Kidney (tissue), 14 donors: ENCODE results near the gene PLEKHA6. TPM values are rescaled to one million over a fixed set of nuclear protein-coding genes. Genes with fewer than 3 reads are reported as not detected.

ENCODE experiments used
- DNase-seq, 5 donors: peaks; one replicate each; pipeline ENCODE4 v3.0.0-alpha.2; 2013 to 2020
- FAIRE-seq: peaks from 2 replicates; lab custom pipeline; 2012; peaks lifted over from hg19 to GRCh38; lab: Jason Lieb, UNC
- H3K27ac ChIP-seq, 2 donors: one replicate each; pipeline ENCODE4 v1.7.0; 2013; ENCODE audit warnings: low read depth in 2 of 2, low read length in 2 of 2, inconsistent platforms in 1 of 2
- H3K27me3 ChIP-seq: one replicate; pipeline ENCODE4 v1.7.1; 2013; ENCODE audit warnings: low read length, inconsistent platforms; ENCODE audit not compliant: control insufficient read depth, insufficient read depth
- H3K36me3 ChIP-seq, 3 donors: one replicate each; pipeline versions ENCODE4 v1.7.0 to v1.7.1; 2013; ENCODE audit warnings: low read length in 3 of 3, control low read depth in 1 of 3, inconsistent platforms in 1 of 3; ENCODE audit not compliant: insufficient read depth in 3 of 3, control insufficient read depth in 2 of 3
- H3K4me1 ChIP-seq, 3 donors: one replicate each; pipeline versions ENCODE4 v1.7.0 to v1.7.1; 2013; ENCODE audit warnings: low read length in 3 of 3, inconsistent platforms in 1 of 3, low read depth in 1 of 3; ENCODE audit not compliant: control insufficient read depth in 2 of 3, insufficient read depth in 2 of 3
- H3K4me3 ChIP-seq, 3 donors: one replicate each; pipeline versions ENCODE4 v1.7.0 to v1.8.1; 2013; ENCODE audit warnings: low read length in 3 of 3, control low read depth in 1 of 3, inconsistent platforms in 1 of 3
- H3K9ac ChIP-seq, 3 donors: one replicate each; pipeline versions ENCODE4 v1.7.0 to v1.7.1; 2013; ENCODE audit warnings: low read length in 3 of 3, control low read depth in 1 of 3, inconsistent platforms in 1 of 3
- H3K9me3 ChIP-seq, 3 donors: one replicate each; pipeline versions ENCODE4 v1.7.0 to v1.7.1; 2013; ENCODE audit warnings: low read length in 3 of 3, control low read depth in 1 of 3, inconsistent platforms in 1 of 3; ENCODE audit not compliant: control insufficient read depth in 2 of 3, insufficient read depth in 1 of 3
- CTCF ChIP-seq: IDR thresholded peaks from 3 replicates; pipeline ENCODE4 v1.5.1; 2012; ENCODE audit warnings: mild to moderate bottlenecking, moderate library complexity, borderline replicate concordance; ENCODE audit not compliant: insufficient read depth; ENCODE audit errors: extremely low read depth
- intact Hi-C: fragments of 100-400 bp; cut with DNase I; formaldehyde crosslinking; loops from one replicate; pipeline ENCODE4 v1.11.1; 2022
- polyA plus RNA-seq: library from polyadenylated mRNA; stranded (reverse); fragments of 350-450 nt; fragmentation: Illumina TruSeq; extraction: RNeasy Lipid Tissue Mini Kit (QIAGEN cat#74804); gene quantifications from one replicate; pipeline ENCODE4 v1.2.3, GENCODE V29; 2014; ENCODE audit warnings: low read depth, low replicate concordance; ENCODE audit not compliant: insufficient read depth
- total RNA-seq: library from RNA; stranded (reverse); fragmentation: NEBNext Ultra II Directional; extraction: Animal tissue kit (Norgen Biotek cat#: 25700); gene quantifications from one replicate; pipeline ENCODE4 v1.2.1, GENCODE V29; 2021
- donor health status: control.
- donor health status: control.
- donor health status: control.
- donor health status: control.
- donor health status: control.
- donor health status: DM: yes; HTN: yes; CAD: no.
- donor health status: Normal renal cell carcinoma (clear cell type).

The PLEKHA6 gene
- total and polyA plus RNA-seq, 2 donors from 2014 or later = 17.5 to 65.1 TPM

- Histone ChIP-seq H3K36me3 (no peaks in the 10 kb centered on the region), H3K4me3 (no peak overlapping the region)
These were observed 182.6 kb downstream of the PLEKHA6 start for GRCh38 chr1:204177133-204177532.

GRCh38 chr1:204176049-204176448 lies 183.7 kb downstream of the PLEKHA6 start:
- H3K27ac ChIP-seq = no peak overlapping the region
- no peak for FAIRE-seq
- no peaks in the 10 kb centered on the region for H3K27me3 ChIP-seq
- H3K9ac ChIP-seq = no peak overlapping the region
- no peaks in the 10 kb centered on the region for H3K36me3 ChIP-seq
- H3K4me1 ChIP-seq = no peaks in the 10 kb centered on the region
- H3K4me3 ChIP-seq = no peak overlapping the region
- intact Hi-C loops = no loop called here
- DNase-seq = no peak
- TF ChIP-seq CTCF = no peak
- H3K9me3 ChIP-seq = no peaks in the 10 kb centered on the region

More at GRCh38 chr1:204177133-204177532, 182.6 kb downstream of the PLEKHA6 start:
- H3K9ac ChIP-seq = no peak overlapping the region
- no peak overlapping the region for H3K27ac ChIP-seq
- intact Hi-C loops = no loop called here
- H3K4me1 ChIP-seq = no peaks in the 10 kb centered on the region
- TF ChIP-seq CTCF = no peak
- DNase-seq (no peak), FAIRE-seq (no peak)
- H3K27me3 ChIP-seq = no peaks in the 10 kb centered on the region
- no peaks in the 10 kb centered on the region for H3K9me3 ChIP-seq

GRCh38 chr1:204174958-204175357 lies 184.8 kb downstream of the PLEKHA6 start:
- Histone ChIP-seq H3K4me1 (no peaks in the 10 kb centered on the region), H3K4me3 (no peak overlapping the region), H3K9me3 (peaks cover 0 to 3% (median 0%) of the 10 kb centered on the region in 3 donors), H3K36me3 (no peaks in the 10 kb centered on the region), H3K27me3 (no peaks in the 10 kb centered on the region), H3K9ac (no peak overlapping the region), H3K27ac (no peak overlapping the region)
- FAIRE-seq = no peak
- DNase-seq = no peak
- intact Hi-C loops = no loop called here
- TF ChIP-seq CTCF = no peak
